Breast epithelium (tissue), 3 donors: ENCODE results near the gene DNAJC28.

Source experiments
- POLR2A ChIP-seq: fragments of 450-650 bp; IDR thresholded peaks from one replicate; pipeline ENCODE4 v1.6.1; 2016; ENCODE audit warnings: antibody characterized with exemption, mild to moderate bottlenecking, moderate library complexity
- TF ChIP-seq, protein P1 (sequence below), 3 donors: fragments of 450-650 bp; IDR thresholded peaks; one replicate each; pipeline ENCODE4 v1.5.1; 2016 to 2017; ENCODE audit warnings: antibody characterized with exemption in 3 of 3, mild to moderate bottlenecking in 3 of 3, moderate library complexity in 3 of 3

DNA sequence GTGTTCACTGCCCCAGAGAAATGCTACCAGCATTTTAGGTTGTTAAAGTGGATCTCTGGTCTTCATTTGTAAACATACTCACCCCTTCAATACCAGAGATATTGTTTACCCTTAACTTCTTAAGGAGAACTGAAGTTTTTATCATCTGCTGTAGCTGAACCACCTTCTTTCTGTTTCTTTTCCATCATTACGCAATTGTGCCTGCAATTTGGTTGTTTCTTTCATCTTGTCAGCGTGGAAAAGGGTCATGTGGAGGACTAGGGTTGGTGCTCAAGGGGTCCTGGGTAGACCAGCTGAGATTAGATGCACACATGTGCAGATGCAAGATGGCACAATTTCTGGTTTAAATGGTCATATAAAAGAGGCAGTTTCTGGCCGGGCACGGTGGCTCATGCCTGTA, 27.4 kb upstream of the DNAJC28 start:
- TF ChIP-seq, protein P1, sequence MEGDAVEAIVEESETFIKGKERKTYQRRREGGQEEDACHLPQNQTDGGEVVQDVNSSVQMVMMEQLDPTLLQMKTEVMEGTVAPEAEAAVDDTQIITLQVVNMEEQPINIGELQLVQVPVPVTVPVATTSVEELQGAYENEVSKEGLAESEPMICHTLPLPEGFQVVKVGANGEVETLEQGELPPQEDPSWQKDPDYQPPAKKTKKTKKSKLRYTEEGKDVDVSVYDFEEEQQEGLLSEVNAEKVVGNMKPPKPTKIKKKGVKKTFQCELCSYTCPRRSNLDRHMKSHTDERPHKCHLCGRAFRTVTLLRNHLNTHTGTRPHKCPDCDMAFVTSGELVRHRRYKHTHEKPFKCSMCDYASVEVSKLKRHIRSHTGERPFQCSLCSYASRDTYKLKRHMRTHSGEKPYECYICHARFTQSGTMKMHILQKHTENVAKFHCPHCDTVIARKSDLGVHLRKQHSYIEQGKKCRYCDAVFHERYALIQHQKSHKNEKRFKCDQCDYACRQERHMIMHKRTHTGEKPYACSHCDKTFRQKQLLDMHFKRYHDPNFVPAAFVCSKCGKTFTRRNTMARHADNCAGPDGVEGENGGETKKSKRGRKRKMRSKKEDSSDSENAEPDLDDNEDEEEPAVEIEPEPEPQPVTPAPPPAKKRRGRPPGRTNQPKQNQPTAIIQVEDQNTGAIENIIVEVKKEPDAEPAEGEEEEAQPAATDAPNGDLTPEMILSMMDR (IDR thresholded peaks at IDR 0.05) = no peak
- no peak for TF ChIP-seq POLR2A
